ENCODE measurements around the gene PCYT2.

PCYT2 gene

DNA sequence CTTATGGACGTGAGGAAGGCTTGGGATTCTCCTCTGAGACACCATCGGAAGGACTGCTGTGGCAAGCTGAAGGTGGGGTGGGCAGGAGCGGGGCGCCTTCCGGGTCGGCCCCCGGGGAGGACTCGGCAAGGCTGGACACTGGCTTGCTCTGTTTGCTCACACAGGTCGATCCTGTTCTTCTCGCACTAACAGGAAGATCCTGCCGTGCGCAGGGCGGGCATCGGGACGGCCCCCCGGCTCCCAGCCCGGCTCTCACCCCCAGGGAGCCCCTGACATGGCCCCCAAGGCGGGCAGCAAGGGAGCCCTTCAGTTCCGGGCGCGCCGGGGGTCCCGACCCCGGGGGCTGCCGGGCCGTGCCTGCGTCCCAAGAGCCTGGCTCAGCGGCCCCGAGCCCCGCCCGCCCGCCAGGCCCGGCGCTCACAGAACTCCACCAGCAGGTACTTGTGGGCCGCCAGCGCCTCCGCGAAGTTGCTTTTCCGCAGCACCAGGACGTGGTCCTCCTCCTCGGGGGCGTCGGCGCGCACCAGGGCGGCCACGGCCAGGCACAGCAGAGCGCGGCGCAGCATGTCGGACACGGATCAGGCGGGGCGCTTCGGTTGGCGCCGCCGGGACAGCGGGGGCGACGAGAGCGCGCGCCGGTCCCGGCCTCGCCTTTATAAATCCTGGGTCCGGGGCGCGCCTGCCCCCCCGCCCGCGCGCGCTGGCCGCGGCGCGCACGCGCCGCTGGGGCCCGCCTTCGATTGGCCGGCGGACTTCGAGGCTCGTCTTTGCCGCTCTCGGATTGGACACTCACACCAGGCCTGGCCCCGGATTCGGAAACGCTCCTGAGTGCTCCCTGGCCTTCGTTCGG, 51.1 kb downstream of the PCYT2 start, which contains the start of gene P4HB:
Gene P4HB (minus strand): TSS at position 630 of the 850 bp plus-strand sequence. CDS start 64 bp downstream, at position 566.
- TF ChIP-seq ISL1 (CRISPR knock-in tag; IDR thresholded peaks at IDR 0.05) (no peak), ARNTL (CRISPR knock-in tag; IDR thresholded peaks at IDR 0.05; ENCODE audit: borderline replicate concordance, low read depth) (no peak), OSR1 (CRISPR knock-in tag; IDR thresholded peaks at IDR 0.05) (no peak), ZNF70 (CRISPR knock-in tag; IDR thresholded peaks at IDR 0.05) (no peak), TCF4 (CRISPR knock-in tag; IDR thresholded peaks at IDR 0.05; ENCODE audit: borderline replicate concordance) (no peak), ZNF8 (CRISPR knock-in tag; IDR thresholded peaks at IDR 0.05) (no peak), ZNF565 (CRISPR knock-in tag; conservative IDR thresholded peaks at IDR 0.05; ENCODE audit: low read depth) (no peak), ZFP3 (CRISPR knock-in tag; IDR thresholded peaks at IDR 0.05) (no peak), TOX (CRISPR knock-in tag; IDR thresholded peaks at IDR 0.05; ENCODE audit: borderline replicate concordance) (no peak), ZFP30 (CRISPR knock-in tag; IDR thresholded peaks at IDR 0.05) (no peak), BACH2 (CRISPR knock-in tag; IDR thresholded peaks at IDR 0.05; ENCODE audit: borderline replicate concordance) (no peak), GLIS3 (CRISPR knock-in tag; IDR thresholded peaks at IDR 0.05) (no peak)
- TF ChIP-seq, protein P1, sequence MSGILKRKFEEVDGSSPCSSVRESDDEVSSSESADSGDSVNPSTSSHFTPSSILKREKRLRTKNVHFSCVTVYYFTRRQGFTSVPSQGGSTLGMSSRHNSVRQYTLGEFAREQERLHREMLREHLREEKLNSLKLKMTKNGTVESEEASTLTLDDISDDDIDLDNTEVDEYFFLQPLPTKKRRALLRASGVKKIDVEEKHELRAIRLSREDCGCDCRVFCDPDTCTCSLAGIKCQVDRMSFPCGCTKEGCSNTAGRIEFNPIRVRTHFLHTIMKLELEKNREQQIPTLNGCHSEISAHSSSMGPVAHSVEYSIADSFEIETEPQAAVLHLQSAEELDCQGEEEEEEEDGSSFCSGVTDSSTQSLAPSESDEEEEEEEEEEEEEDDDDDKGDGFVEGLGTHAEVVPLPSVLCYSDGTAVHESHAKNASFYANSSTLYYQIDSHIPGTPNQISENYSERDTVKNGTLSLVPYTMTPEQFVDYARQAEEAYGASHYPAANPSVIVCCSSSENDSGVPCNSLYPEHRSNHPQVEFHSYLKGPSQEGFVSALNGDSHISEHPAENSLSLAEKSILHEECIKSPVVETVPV (CRISPR knock-in tag; IDR thresholded peaks at IDR 0.05) = no peak

DNA sequence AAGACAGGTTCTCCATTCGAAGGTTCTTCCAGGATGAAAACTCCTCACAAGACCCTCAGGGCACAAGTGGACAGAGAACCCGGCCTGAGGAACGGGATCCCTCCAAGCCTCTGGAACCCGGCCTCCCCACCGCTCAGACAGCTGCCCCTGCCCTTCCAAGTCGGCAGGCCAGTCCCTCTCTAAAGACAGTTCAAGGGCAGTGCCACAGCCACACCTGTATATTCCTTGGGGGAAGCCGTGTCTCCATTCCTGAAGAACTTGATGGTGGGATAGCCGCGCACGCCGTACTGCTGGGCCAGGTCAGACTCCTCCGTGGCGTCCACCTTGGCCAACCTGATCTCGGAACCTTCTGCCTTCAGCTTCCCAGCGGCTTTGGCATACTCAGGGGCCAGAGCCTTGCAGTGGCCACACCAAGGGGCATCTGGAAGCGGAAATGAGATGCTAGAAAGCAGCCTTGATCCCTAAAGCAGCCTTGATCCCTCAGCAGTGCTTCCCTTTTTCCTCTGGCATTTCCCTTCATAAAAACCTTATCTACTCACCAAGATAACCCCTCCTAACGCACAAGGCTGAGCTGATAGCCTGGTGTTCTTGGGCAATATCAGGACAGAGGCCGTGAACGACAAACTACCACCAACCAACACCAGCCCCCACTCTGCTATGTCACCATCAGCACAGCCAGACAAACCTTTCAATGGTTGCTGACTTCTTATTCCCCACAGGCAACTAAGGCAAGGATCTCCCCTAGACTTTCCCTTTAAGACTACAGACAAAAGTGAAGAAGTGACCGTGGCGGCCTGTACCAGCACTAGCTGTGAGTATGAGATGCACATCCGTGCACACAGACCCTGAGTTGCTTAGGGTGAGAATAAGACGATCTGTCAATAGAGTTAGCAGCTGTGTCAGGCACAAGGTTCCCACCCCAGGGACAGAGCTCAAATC, 52.0 kb downstream of the PCYT2 start:
- no peak for ATAC-seq
- TF ChIP-seq BACH2 (CRISPR knock-in tag; IDR thresholded peaks at IDR 0.05; ENCODE audit: borderline replicate concordance) = no peak
- no peak for TF ChIP-seq RARB (CRISPR knock-in tag; IDR thresholded peaks at IDR 0.05)
- TF ChIP-seq CSDC2 (CRISPR knock-in tag; IDR thresholded peaks at IDR 0.05) = no peak
- TF ChIP-seq ZFP30 (CRISPR knock-in tag; IDR thresholded peaks at IDR 0.05) = no peak
- TF ChIP-seq ESRRG (CRISPR knock-in tag; IDR thresholded peaks at IDR 0.05) = no peak

More for the DNA sequence above, 51.1 kb downstream of the PCYT2 start, which contains the start of gene P4HB:
- ATAC-seq = no peak

DNA sequence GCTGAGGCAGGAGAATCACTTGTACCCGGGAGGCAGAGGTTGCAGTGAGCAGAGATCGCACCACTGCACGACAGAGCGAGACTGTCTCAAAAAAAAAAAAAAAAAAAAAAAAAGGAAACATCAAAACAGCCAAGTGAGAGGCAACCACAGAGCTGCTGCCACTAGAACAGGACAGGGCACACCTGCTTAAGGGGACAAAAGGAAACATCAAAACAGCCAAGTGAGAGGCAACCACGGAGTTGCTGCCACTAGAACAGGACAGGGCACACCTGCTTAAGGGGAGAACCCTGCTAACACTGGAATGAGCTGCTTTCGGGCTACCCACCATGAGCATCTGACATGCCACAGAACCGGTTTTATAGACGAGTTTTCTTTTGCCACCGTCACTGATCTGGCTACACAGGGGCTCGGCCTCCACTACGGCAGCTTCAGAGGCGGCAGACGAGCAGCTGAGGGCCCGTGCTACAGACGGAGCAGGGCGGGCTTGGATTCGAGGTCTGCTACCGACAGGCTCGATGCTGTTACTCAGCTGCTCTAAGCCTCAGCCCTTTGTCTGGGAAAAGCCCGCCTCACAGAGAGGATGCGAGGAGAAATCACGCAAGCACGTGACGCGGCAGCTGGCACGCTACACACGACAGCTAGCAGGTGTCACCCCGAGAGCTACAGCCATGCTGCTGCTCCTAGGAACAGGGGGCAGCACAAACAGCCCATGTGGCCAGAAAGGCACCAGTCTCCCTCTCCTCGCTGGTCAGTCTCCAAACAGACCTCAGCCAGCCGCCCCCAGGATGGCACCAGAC, 52.8 kb downstream of the PCYT2 start:
- no peak for ATAC-seq
- TF ChIP-seq TOX (CRISPR knock-in tag; IDR thresholded peaks at IDR 0.05; ENCODE audit: borderline replicate concordance) (no peak), SNAI2 (CRISPR knock-in tag; IDR thresholded peaks at IDR 0.05) (no peak), CSDC2 (CRISPR knock-in tag; IDR thresholded peaks at IDR 0.05) (no peak), ZNF70 (CRISPR knock-in tag; IDR thresholded peaks at IDR 0.05) (no peak), PPARA (CRISPR knock-in tag; IDR thresholded peaks at IDR 0.05; ENCODE audit: borderline replicate concordance) (no peak), ZNF8 (CRISPR knock-in tag; IDR thresholded peaks at IDR 0.05) (no peak), ZFP30 (CRISPR knock-in tag; IDR thresholded peaks at IDR 0.05) (no peak), ZNF565 (CRISPR knock-in tag; conservative IDR thresholded peaks at IDR 0.05; ENCODE audit: low read depth) (no peak)
- TF ChIP-seq, protein P2, sequence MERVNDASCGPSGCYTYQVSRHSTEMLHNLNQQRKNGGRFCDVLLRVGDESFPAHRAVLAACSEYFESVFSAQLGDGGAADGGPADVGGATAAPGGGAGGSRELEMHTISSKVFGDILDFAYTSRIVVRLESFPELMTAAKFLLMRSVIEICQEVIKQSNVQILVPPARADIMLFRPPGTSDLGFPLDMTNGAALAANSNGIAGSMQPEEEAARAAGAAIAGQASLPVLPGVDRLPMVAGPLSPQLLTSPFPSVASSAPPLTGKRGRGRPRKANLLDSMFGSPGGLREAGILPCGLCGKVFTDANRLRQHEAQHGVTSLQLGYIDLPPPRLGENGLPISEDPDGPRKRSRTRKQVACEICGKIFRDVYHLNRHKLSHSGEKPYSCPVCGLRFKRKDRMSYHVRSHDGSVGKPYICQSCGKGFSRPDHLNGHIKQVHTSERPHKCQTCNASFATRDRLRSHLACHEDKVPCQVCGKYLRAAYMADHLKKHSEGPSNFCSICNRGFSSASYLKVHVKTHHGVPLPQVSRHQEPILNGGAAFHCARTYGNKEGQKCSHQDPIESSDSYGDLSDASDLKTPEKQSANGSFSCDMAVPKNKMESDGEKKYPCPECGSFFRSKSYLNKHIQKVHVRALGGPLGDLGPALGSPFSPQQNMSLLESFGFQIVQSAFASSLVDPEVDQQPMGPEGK (CRISPR knock-in tag; IDR thresholded peaks at IDR 0.05; ENCODE audit: borderline replicate concordance) = no peak
- TF ChIP-seq, protein P3, sequence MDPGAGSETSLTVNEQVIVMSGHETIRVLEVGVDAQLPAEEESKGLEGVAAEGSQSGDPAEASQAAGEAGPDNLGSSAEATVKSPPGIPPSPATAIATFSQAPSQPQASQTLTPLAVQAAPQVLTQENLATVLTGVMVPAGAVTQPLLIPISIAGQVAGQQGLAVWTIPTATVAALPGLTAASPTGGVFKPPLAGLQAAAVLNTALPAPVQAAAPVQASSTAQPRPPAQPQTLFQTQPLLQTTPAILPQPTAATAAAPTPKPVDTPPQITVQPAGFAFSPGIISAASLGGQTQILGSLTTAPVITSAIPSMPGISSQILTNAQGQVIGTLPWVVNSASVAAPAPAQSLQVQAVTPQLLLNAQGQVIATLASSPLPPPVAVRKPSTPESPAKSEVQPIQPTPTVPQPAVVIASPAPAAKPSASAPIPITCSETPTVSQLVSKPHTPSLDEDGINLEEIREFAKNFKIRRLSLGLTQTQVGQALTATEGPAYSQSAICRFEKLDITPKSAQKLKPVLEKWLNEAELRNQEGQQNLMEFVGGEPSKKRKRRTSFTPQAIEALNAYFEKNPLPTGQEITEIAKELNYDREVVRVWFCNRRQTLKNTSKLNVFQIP (CRISPR knock-in tag; IDR thresholded peaks at IDR 0.05; ENCODE audit: borderline replicate concordance, low read depth) = no peak
- TF ChIP-seq, protein P4, sequence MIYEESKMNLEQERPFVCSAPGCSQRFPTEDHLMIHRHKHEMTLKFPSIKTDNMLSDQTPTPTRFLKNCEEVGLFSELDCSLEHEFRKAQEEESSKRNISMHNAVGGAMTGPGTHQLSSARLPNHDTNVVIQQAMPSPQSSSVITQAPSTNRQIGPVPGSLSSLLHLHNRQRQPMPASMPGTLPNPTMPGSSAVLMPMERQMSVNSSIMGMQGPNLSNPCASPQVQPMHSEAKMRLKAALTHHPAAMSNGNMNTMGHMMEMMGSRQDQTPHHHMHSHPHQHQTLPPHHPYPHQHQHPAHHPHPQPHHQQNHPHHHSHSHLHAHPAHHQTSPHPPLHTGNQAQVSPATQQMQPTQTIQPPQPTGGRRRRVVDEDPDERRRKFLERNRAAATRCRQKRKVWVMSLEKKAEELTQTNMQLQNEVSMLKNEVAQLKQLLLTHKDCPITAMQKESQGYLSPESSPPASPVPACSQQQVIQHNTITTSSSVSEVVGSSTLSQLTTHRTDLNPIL (CRISPR knock-in tag; IDR thresholded peaks at IDR 0.05; ENCODE audit: low read depth) = no peak
- TF ChIP-seq, protein P5, sequence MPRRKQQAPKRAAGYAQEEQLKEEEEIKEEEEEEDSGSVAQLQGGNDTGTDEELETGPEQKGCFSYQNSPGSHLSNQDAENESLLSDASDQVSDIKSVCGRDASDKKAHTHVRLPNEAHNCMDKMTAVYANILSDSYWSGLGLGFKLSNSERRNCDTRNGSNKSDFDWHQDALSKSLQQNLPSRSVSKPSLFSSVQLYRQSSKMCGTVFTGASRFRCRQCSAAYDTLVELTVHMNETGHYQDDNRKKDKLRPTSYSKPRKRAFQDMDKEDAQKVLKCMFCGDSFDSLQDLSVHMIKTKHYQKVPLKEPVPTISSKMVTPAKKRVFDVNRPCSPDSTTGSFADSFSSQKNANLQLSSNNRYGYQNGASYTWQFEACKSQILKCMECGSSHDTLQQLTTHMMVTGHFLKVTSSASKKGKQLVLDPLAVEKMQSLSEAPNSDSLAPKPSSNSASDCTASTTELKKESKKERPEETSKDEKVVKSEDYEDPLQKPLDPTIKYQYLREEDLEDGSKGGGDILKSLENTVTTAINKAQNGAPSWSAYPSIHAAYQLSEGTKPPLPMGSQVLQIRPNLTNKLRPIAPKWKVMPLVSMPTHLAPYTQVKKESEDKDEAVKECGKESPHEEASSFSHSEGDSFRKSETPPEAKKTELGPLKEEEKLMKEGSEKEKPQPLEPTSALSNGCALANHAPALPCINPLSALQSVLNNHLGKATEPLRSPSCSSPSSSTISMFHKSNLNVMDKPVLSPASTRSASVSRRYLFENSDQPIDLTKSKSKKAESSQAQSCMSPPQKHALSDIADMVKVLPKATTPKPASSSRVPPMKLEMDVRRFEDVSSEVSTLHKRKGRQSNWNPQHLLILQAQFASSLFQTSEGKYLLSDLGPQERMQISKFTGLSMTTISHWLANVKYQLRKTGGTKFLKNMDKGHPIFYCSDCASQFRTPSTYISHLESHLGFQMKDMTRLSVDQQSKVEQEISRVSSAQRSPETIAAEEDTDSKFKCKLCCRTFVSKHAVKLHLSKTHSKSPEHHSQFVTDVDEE (CRISPR knock-in tag; IDR thresholded peaks at IDR 0.05) = no peak

Measured in SK-N-SH treated with all-trans-retinoic acid at 6 μM for 48 hours (cell line).